ENCODE measurements around the gene GPHN. TPM values are rescaled to one million over a fixed set of nuclear protein-coding genes. Genes with fewer than 3 reads are reported as not detected.

GPHN gene
- total and polyA plus RNA-seq, 11 donors = 15.2 to 37.1 (median 30.1) TPM

- DNase-seq (no peak), ATAC-seq (no peak)
- Histone ChIP-seq H3K36me3 (no peaks in the 10 kb centered on the region), H3K27ac (no peak overlapping the region), H3K4me3 (no peak overlapping the region), H3K4me1 (peaks cover 0 to 21% (median 4%) of the 10 kb centered on the region in 12 donors), H3K9me3 (peaks cover 0 to 6% (median 0%) of the 10 kb centered on the region in 12 donors), H3K27me3 (no peaks in the 10 kb centered on the region)
- intact Hi-C loops (cut with DNase I) = loop anchor here in 2 of 10 donors (10.0 kb wide), 1 partner anchor 69 kb away; no protein-coding TSS in a partner anchor
- 87 to 98% (median 94%) methylated on average over 2 of the region's 2 CpGs for WGBS, 4 donors
- TF ChIP-seq POLR2A (IDR thresholded peaks at IDR 0.05) (no peak), CTCF (IDR thresholded peaks at IDR 0.05) (no peak)
Observed at GRCh38 chr14:66563731-66564130, 55.8 kb downstream of the GPHN start.

GRCh38 chr14:66568220-66568619 lies 60.3 kb downstream of the GPHN start:
- Histone ChIP-seq H3K27me3 (no peaks in the 10 kb centered on the region), H3K4me1 (peaks cover 0 to 21% (median 4%) of the 10 kb centered on the region in 12 donors), H3K4me3 (no peak overlapping the region), H3K9me3 (peaks cover 0 to 20% (median 0%) of the 10 kb centered on the region in 12 donors), H3K36me3 (no peaks in the 10 kb centered on the region), H3K27ac (no peak overlapping the region)
- ATAC-seq (no peak), DNase-seq (no peak)
- intact Hi-C loops (cut with DNase I) = loop anchor here in 3 of 10 donors (5.0 to 10.0 kb wide), 2 partner anchors 61 to 73 kb away; partner anchors contain the start of gene GPHN (in 1 of the 3)
- WGBS, 4 donors = 41 to 64% (median 45%) methylated on average over 2 of the region's 2 CpGs
- TF ChIP-seq CTCF (IDR thresholded peaks at IDR 0.05) (peak in 3 of 12 donors; percentile 23 to 30 (median 25)), POLR2A (IDR thresholded peaks at IDR 0.05) (no peak)

DNA sequence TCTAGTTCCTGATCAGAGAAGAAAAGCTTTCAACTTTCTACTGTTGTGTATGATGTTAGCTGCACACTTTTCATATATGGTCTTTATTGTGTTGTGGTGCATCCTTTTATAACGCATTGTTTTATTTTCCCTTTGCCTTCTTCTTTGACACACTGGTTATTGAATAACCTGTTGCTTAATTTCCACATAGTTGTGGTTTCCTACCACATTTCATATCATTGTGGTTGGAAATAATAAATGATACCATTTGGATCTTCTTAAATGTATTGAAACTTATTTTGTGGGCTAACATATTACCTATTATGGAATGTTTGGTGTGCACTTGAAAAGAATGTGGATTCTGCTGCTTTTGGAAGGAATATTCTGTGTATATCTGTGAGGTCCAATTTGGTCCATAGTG lies 64.9 kb downstream of the GPHN start:
- 94 to 98% (median 95%) methylated on average over 1 of the region's 1 CpG for WGBS, 4 donors
- intact Hi-C loops (cut with DNase I) = loop anchor here in 1 of 10 donors (10.0 kb wide), 1 partner anchor 168 kb away; no protein-coding TSS in a partner anchor
- TF ChIP-seq POLR2A (IDR thresholded peaks at IDR 0.05) = no peak
- no peak for TF ChIP-seq CTCF (IDR thresholded peaks at IDR 0.05)
- Histone ChIP-seq H3K4me3 (no peak overlapping the region), H3K36me3 (no peaks in the 10 kb centered on the region), H3K27me3 (no peaks in the 10 kb centered on the region), H3K4me1 (peaks cover 0 to 8% (median 0%) of the 10 kb centered on the region in 12 donors), H3K27ac (no peak overlapping the region), H3K9me3 (peaks cover 0 to 58% (median 18%) of the 10 kb centered on the region in 12 donors)
- ATAC-seq (no peak), DNase-seq (no peak)

DNA sequence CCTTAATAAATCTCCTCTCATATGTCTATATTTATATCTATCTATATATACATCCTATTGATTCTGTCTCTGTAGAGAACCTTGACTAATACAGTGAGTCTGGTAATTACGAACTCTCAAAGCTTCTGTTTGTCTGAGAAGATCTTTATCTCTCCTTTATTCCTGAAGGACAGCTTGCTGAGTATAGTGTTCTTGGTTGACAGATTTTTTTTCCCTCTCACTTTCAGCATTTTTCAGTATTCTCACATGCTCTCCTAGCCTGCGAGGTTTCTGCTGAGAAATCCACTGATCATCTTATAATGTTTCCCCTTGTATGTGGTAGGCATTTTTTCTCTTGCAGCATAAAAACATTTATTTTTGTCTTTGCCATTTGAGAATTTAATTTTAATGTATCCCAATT lies 67.1 kb downstream of the GPHN start:
- no peak for ATAC-seq
- DNase-seq = no peak
- 94 to 98% (median 97%) methylated on average over 2 of the region's 2 CpGs for WGBS, 4 donors
- Histone ChIP-seq H3K27ac (no peak overlapping the region), H3K9me3 (peaks cover 0 to 79% (median 18%) of the 10 kb centered on the region in 12 donors), H3K36me3 (no peaks in the 10 kb centered on the region), H3K4me3 (no peak overlapping the region), H3K4me1 (no peaks in the 10 kb centered on the region), H3K27me3 (no peaks in the 10 kb centered on the region)
- intact Hi-C loops (cut with DNase I) = loop anchor here in 1 of 10 donors (10.0 kb wide), 1 partner anchor 170 kb away; no protein-coding TSS in a partner anchor
- TF ChIP-seq POLR2A (IDR thresholded peaks at IDR 0.05) = no peak
- no peak for TF ChIP-seq CTCF (IDR thresholded peaks at IDR 0.05)

All from heart left ventricle (tissue), 16 donors.